Fibroblast of lung (primary cell): ENCODE data around the gene RHOD.

ENCODE experiments used
- EZH2 ChIP-seq: IDR thresholded peaks from 2 replicates; pipeline ENCODE4 v1.5.1; 2012; ENCODE audit warnings: low read length, control low read depth, mild to moderate bottlenecking; ENCODE audit errors: missing control alignments
- TF ChIP-seq, protein P1 (sequence below), 2 donors: IDR thresholded peaks in 1 of 2; conservative IDR thresholded peaks in 1 of 2; 1 replicate in 1 of 2; 2 replicates in 1 of 2; pipeline ENCODE4 v1.5.1; 2011 to 2012; ENCODE audit warnings: low read length in 2 of 2, control low read depth in 1 of 2, inconsistent platforms in 1 of 2, low read depth in 1 of 2, mild to moderate bottlenecking in 1 of 2

DNA sequence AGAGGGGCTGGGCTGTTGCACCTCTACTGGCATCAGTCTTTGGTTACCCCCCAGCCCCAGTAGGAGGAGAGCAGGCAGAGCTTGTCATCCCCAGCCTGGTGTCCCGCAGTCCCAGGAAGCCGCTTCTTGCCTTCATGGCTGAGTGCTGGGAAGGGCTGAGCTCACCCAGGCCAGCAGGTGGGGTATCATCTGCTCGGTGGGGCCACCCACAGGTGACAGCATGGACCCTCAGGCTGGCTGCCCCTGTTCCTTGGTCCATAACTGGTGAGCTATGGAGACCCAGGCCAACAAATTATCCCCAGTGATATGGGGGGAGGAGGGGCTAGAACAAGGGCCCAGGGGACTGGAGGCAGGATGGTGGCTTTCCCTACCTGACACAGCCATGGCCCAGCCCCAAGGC, 6.5 kb upstream of the RHOD start:
- TF ChIP-seq, protein P1, sequence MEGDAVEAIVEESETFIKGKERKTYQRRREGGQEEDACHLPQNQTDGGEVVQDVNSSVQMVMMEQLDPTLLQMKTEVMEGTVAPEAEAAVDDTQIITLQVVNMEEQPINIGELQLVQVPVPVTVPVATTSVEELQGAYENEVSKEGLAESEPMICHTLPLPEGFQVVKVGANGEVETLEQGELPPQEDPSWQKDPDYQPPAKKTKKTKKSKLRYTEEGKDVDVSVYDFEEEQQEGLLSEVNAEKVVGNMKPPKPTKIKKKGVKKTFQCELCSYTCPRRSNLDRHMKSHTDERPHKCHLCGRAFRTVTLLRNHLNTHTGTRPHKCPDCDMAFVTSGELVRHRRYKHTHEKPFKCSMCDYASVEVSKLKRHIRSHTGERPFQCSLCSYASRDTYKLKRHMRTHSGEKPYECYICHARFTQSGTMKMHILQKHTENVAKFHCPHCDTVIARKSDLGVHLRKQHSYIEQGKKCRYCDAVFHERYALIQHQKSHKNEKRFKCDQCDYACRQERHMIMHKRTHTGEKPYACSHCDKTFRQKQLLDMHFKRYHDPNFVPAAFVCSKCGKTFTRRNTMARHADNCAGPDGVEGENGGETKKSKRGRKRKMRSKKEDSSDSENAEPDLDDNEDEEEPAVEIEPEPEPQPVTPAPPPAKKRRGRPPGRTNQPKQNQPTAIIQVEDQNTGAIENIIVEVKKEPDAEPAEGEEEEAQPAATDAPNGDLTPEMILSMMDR (conservative IDR thresholded peaks at IDR 0.05 in 1 of 2, IDR thresholded peaks at IDR 0.05 in 1 of 2; ENCODE audit: low read depth in 1 of 2, low read length in 2 of 2) = no peak
- no peak for TF ChIP-seq EZH2
